Neural cell (in vitro differentiated cells): ENCODE results near the gene TMOD3.

Experiments
- CTCF ChIP-seq: fragments of 450-650 bp; IDR thresholded peaks from 2 replicates; pipeline ENCODE4 v1.5.1; 2014; ENCODE audit warnings: antibody characterized with exemption, mild to moderate bottlenecking, moderate library complexity; ENCODE audit not compliant: poor library complexity, severe bottlenecking
- EP300 ChIP-seq: fragments of 450-650 bp; conservative IDR thresholded peaks from 2 replicates; pipeline ENCODE4 v1.6.1; 2014; ENCODE audit warnings: antibody characterized with exemption, mild to moderate bottlenecking, moderate library complexity; ENCODE audit not compliant: poor library complexity, severe bottlenecking
- EZH2 ChIP-seq: fragments of 200-600, 300-800 bp; shearing (Covaris generic), sonication (generic); IDR thresholded peaks from 2 replicates; pipeline ENCODE4 v1.6.1; 2014; ENCODE audit warnings: antibody characterized with exemption, low read length, borderline replicate concordance, mild to moderate bottlenecking; ENCODE audit not compliant: insufficient read depth, poor library complexity, severe bottlenecking
- MXI1 ChIP-seq: fragments of 450-650 bp; conservative IDR thresholded peaks from 2 replicates; pipeline ENCODE4 v1.6.1; 2014; ENCODE audit warnings: antibody characterized with exemption, mild to moderate bottlenecking; ENCODE audit not compliant: poor library complexity, severe bottlenecking
- POLR2AphosphoS5 ChIP-seq: IDR thresholded peaks from 2 replicates; pipeline ENCODE4 v1.6.1; 2012
- REST ChIP-seq: IDR thresholded peaks from 2 replicates; pipeline ENCODE4 v1.6.1; 2012; ENCODE audit warnings: borderline replicate concordance
- TAF1 ChIP-seq: IDR thresholded peaks from 2 replicates; pipeline ENCODE4 v1.6.1; 2012; ENCODE audit warnings: low read depth

GRCh38 chr15:51939216-51939615 is 109.8 kb downstream of the TMOD3 start:
- TF ChIP-seq CTCF, result no peak
- TF ChIP-seq MXI1, result no peak
- no peak for TF ChIP-seq POLR2AphosphoS5
- TF ChIP-seq EP300, result no peak
- no peak for TF ChIP-seq REST
- TF ChIP-seq EZH2, result no peak
- no peak for TF ChIP-seq TAF1
